DND-41 (cell line): ENCODE data around the gene APMAP.

Experiments
- ATAC-seq: fragments of 200-7000 bp; cut with Tn5 transposase; 3 replicates; pipeline ENCODE4 v1.9.1; 2021; ENCODE audit warnings: low read depth; ENCODE audit not compliant: insufficient read depth
- DNase-seq: peaks from one replicate; pipeline ENCODE4 v3.0.0-alpha.2; 2020
- H2AFZ ChIP-seq: 2 replicates; pipeline ENCODE4 v1.6.0; 2012; ENCODE audit warnings: low read depth, low read length
- H3K27ac ChIP-seq: 2 replicates; pipeline ENCODE4 v1.5.1; 2012; ENCODE audit warnings: low read length, inconsistent platforms
- H3K27me3 ChIP-seq: fragments of 200-600 bp; sonication (generic); 2 replicates; pipeline ENCODE4 v1.6.0; 2012; ENCODE audit warnings: low read length, mild to moderate bottlenecking, inconsistent platforms; ENCODE audit not compliant: insufficient read depth, poor library complexity
- H3K36me3 ChIP-seq: 2 replicates; pipeline ENCODE4 v1.5.1; 2012; ENCODE audit warnings: low read length, inconsistent platforms; ENCODE audit not compliant: insufficient read depth
- H3K4me1 ChIP-seq: 2 replicates; pipeline ENCODE4 v1.5.1; 2012; ENCODE audit warnings: mild to moderate bottlenecking, low read length; ENCODE audit not compliant: insufficient read depth
- H3K4me2 ChIP-seq: 2 replicates; pipeline ENCODE4 v1.6.0; 2012; ENCODE audit warnings: mild to moderate bottlenecking, moderate library complexity, low read length, inconsistent platforms; ENCODE audit not compliant: insufficient read depth
- H3K4me3 ChIP-seq, 2 experiments: fragments of 200-600 bp in 1 of 2; shearing (Covaris generic) in 1 of 2; 2 replicates each; pipeline ENCODE4 v1.5.1; 2012 to 2016; ENCODE audit warnings: inconsistent platforms in 2 of 2, low read length in 2 of 2, mild to moderate bottlenecking in 2 of 2, low read depth in 1 of 2, moderate library complexity in 1 of 2
- H3K79me2 ChIP-seq: 2 replicates; pipeline ENCODE4 v1.6.0; 2012; ENCODE audit warnings: low read length, inconsistent platforms; ENCODE audit not compliant: insufficient read depth
- H3K9ac ChIP-seq: 2 replicates; pipeline ENCODE4 v1.6.0; 2012; ENCODE audit warnings: low read depth, mild to moderate bottlenecking, inconsistent platforms, low read length, moderate library complexity
- H3K9me3 ChIP-seq: 2 replicates; pipeline ENCODE4 v1.5.1; 2012; ENCODE audit warnings: low read length, moderate library complexity, mild to moderate bottlenecking, inconsistent platforms; ENCODE audit not compliant: insufficient read depth, severe bottlenecking
- H4K20me1 ChIP-seq: 2 replicates; pipeline ENCODE4 v1.6.0; 2012; ENCODE audit warnings: low read length; ENCODE audit not compliant: insufficient read depth
- EZH2 ChIP-seq: IDR thresholded peaks from 3 replicates; pipeline ENCODE4 v1.6.1; 2012; ENCODE audit warnings: borderline replicate concordance, low read depth, mild to moderate bottlenecking, moderate library complexity, low read length, inconsistent platforms; ENCODE audit not compliant: severe bottlenecking
- TF ChIP-seq, protein P1 (sequence below): IDR thresholded peaks from 2 replicates; pipeline ENCODE4 v1.5.1; 2012; ENCODE audit warnings: borderline replicate concordance, low read length, moderate library complexity, mild to moderate bottlenecking; ENCODE audit not compliant: poor library complexity, severe bottlenecking; ENCODE audit errors: extremely low read depth

APMAP gene

DNA sequence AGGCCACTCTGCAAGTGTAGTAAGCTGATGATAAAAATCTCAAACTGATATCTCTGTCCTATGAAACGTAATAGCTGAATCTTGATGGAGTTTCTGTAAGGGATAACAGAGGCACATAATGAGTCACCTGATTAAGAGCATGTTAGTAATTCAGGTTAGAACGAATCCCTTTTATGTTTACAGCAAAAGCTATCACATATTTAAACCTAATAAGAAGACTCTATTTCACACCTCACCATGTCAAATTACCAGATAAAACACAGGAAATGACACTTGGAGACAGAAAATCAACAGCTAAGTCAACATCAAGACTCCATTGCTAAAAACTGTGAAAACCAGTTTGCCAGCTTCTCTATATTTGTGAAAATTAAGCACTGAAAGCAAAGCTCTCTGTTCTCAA lies 31.7 kb downstream of the APMAP start:
- Histone ChIP-seq H3K4me1 (peaks cover 3% of the 10 kb centered on the region; the same call in 1 of the 2 replicates), H3K27me3 (no peaks in the 10 kb centered on the region), H2AFZ (no peak overlapping the region), H3K79me2 (no peaks in the 10 kb centered on the region), H4K20me1 (peaks cover 14% of the 10 kb centered on the region), H3K27ac (no peak overlapping the region), H3K9me3 (no peaks in the 10 kb centered on the region), H3K4me3 (no peak overlapping the region), H3K9ac (no peak overlapping the region), H3K4me2 (no peak overlapping the region), H3K36me3 (peaks cover 80% of the 10 kb centered on the region)
- DNase-seq (no peak), ATAC-seq (no peak)
- TF ChIP-seq, protein P1, sequence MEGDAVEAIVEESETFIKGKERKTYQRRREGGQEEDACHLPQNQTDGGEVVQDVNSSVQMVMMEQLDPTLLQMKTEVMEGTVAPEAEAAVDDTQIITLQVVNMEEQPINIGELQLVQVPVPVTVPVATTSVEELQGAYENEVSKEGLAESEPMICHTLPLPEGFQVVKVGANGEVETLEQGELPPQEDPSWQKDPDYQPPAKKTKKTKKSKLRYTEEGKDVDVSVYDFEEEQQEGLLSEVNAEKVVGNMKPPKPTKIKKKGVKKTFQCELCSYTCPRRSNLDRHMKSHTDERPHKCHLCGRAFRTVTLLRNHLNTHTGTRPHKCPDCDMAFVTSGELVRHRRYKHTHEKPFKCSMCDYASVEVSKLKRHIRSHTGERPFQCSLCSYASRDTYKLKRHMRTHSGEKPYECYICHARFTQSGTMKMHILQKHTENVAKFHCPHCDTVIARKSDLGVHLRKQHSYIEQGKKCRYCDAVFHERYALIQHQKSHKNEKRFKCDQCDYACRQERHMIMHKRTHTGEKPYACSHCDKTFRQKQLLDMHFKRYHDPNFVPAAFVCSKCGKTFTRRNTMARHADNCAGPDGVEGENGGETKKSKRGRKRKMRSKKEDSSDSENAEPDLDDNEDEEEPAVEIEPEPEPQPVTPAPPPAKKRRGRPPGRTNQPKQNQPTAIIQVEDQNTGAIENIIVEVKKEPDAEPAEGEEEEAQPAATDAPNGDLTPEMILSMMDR = no peak
- TF ChIP-seq EZH2 = no peak

DNA sequence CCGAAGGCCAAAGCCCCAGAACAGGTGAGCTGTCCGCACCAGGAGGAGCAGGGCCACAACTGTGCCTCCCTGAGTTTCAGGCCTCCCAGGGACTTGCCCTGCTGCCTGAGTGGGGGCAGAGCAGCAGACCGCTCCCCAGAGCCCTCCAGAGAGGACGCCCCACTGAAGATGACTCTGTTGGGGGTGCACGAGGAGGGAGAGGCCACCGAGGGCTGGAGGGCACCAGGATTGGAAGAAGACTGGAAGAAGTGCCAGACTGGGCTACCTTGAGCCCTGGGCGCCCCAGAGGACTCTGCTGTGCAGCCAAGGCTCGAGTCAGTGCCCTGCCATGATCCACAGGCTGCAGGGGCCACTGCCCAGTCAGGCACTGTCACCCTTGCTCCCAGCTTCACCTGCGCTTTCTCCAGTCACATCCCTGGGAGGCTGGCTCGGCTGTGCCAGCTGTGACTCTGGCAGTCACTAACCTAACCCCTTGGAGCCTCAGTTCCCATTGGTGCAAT lies 32.2 kb downstream of the APMAP start:
- Histone ChIP-seq H3K4me3 (no peak overlapping the region), H3K4me1 (peaks cover 8% of the 10 kb centered on the region), H2AFZ (no peak overlapping the region), H3K9me3 (no peaks in the 10 kb centered on the region), H3K36me3 (peaks cover 78% of the 10 kb centered on the region), H3K4me2 (no peak overlapping the region), H3K27me3 (no peaks in the 10 kb centered on the region), H3K9ac (no peak overlapping the region), H3K27ac (no peak overlapping the region), H3K79me2 (no peaks in the 10 kb centered on the region), H4K20me1 (peaks cover 15% of the 10 kb centered on the region)
- DNase-seq = peak; percentile 3
- ATAC-seq = no peak
- TF ChIP-seq EZH2 = no peak
- TF ChIP-seq, protein P1 = no peak

DNA sequence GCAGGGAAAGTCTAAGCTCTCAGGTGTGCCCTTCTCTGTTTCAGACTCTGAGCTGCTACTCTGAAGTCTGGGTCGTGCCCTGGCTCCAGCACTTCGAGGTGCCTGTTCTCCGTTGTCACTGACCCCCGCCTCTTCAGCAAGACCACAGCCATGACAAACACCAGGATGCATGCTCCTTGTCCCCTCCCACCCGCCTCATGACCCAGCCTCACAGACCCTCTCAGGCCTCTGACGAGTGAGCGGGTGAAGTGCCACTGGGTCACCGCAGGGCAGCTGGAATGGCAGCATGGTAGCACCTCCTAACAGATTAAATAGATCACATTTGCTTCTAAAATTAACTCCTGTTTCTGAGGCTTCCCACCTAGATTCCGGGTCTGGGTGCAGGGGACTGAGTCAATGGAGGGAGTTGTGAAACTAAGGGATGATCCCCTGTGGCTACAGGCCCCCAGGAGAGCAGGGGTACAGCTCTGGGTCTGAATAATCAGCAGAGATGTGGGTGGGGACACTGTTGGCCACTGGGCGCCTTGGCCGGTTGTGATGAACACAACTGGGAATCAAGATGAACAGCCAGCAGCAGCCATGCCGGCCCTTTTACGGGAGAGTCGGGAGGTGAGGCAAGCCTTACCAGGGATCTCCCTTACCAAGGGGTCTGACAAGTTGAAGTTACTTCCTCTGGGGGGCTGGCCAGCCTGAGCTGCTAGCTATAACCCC lies 32.8 kb downstream of the APMAP start:
- TF ChIP-seq, protein P1 = no peak
- TF ChIP-seq EZH2 = no peak
- Histone ChIP-seq H3K27me3 (no peaks in the 10 kb centered on the region), H3K36me3 (peaks cover 72% of the 10 kb centered on the region), H3K27ac (no peak overlapping the region), H3K9me3 (no peaks in the 10 kb centered on the region), H3K79me2 (no peaks in the 10 kb centered on the region), H3K4me2 (no peak overlapping the region), H4K20me1 (peaks cover 11% of the 10 kb centered on the region), H3K4me3 (no peak overlapping the region), H3K4me1 (peaks cover 14% of the 10 kb centered on the region), H2AFZ (no peak overlapping the region), H3K9ac (no peak overlapping the region)
- peak; percentile 1 for DNase-seq
- ATAC-seq = no peak
